WERI-Rb-1 (cell line): ENCODE measurements around the gene PCID2.

Experiments
- DNase-seq: peaks from one replicate; pipeline ENCODE4 v3.0.0-alpha.2; 2020
- H3K27ac ChIP-seq: fragments of 250-450 bp; sonication (Bioruptor Pico); 2 replicates; pipeline ENCODE4 v1.5.1; 2020; ENCODE audit warnings: mild to moderate bottlenecking, moderate library complexity
- H3K27me3 ChIP-seq: fragments of 250-450 bp; sonication (Bioruptor Pico); 2 replicates; pipeline ENCODE4 v1.5.1; 2021; ENCODE audit warnings: mild to moderate bottlenecking, low read depth, moderate library complexity; ENCODE audit not compliant: insufficient read depth, severe bottlenecking
- H3K36me3 ChIP-seq: fragments of 250-450 bp; sonication (Bioruptor Pico); 2 replicates; pipeline ENCODE4 v1.5.1; 2020; ENCODE audit warnings: mild to moderate bottlenecking, moderate library complexity
- H3K4me3 ChIP-seq: 2 replicates; pipeline ENCODE4 v1.5.1; 2011; ENCODE audit warnings: low read depth, mild to moderate bottlenecking, control low read depth, low read length
- H3K9me3 ChIP-seq: fragments of 250-450 bp; sonication (Bioruptor Pico); 2 replicates; pipeline ENCODE4 v1.5.1; 2021; ENCODE audit warnings: mild to moderate bottlenecking, moderate library complexity; ENCODE audit not compliant: severe bottlenecking
- CTCF ChIP-seq: IDR thresholded peaks from 2 replicates; pipeline ENCODE4 v1.5.1; 2011; ENCODE audit warnings: low read depth, mild to moderate bottlenecking, control low read depth, inconsistent platforms, low read length

Gene PCID2

GRCh38 chr13:113231306-113232207, 23.1 kb upstream of the PCID2 start:
- Histone ChIP-seq H3K27me3 (no peaks in the 10 kb centered on the region), H3K27ac (no peak overlapping the region), H3K36me3 (peaks cover 58% of the 10 kb centered on the region), H3K4me3 (no peak overlapping the region), H3K9me3 (no peaks in the 10 kb centered on the region)
- no peak for TF ChIP-seq CTCF
- DNase-seq = no peak

GRCh38 chr13:113229791-113230190, 21.3 kb upstream of the PCID2 start:
- Histone ChIP-seq H3K36me3 (peaks cover 67% of the 10 kb centered on the region), H3K27ac (no peak overlapping the region), H3K4me3 (no peak overlapping the region), H3K27me3 (no peaks in the 10 kb centered on the region), H3K9me3 (no peaks in the 10 kb centered on the region)
- DNase-seq = no peak
- no peak for TF ChIP-seq CTCF

GRCh38 chr13:113229161-113229560, 20.7 kb upstream of the PCID2 start:
- H3K27ac ChIP-seq = no peak overlapping the region
- H3K36me3 ChIP-seq = peaks cover 68% of the 10 kb centered on the region
- no peak for DNase-seq
- no peaks in the 10 kb centered on the region for H3K27me3 ChIP-seq
- no peaks in the 10 kb centered on the region for H3K9me3 ChIP-seq
- no peak overlapping the region for H3K4me3 ChIP-seq
- TF ChIP-seq CTCF = no peak

GRCh38 chr13:113226873-113227450, 18.5 kb upstream of the PCID2 start:
- no peak overlapping the region for H3K27ac ChIP-seq
- no peaks in the 10 kb centered on the region for H3K9me3 ChIP-seq
- no peak for DNase-seq
- H3K27me3 ChIP-seq = no peaks in the 10 kb centered on the region
- peaks cover 86% of the 10 kb centered on the region for H3K36me3 ChIP-seq
- H3K4me3 ChIP-seq = no peak overlapping the region
- TF ChIP-seq CTCF = no peak

GRCh38 chr13:113225515-113225914, 17.0 kb upstream of the PCID2 start:
- Histone ChIP-seq H3K36me3 (peaks cover 94% of the 10 kb centered on the region), H3K4me3 (no peak overlapping the region), H3K9me3 (no peaks in the 10 kb centered on the region), H3K27ac (no peak overlapping the region), H3K27me3 (no peaks in the 10 kb centered on the region)
- DNase-seq = no peak
- no peak for TF ChIP-seq CTCF
